ACC112 (cell line): ENCODE data around the gene SLC17A6.

ENCODE experiments used
- H2AFZ ChIP-seq: fragments of 200-600 bp; sonication (generic); one replicate; pipeline ENCODE4 v1.6.0; 2017; ENCODE audit warnings: antibody characterized with exemption, low read length; ENCODE audit not compliant: unreplicated experiment
- H3K27ac ChIP-seq: fragments of 200-600 bp; sonication (generic); 2 replicates; pipeline ENCODE4 v1.5.1; 2014; ENCODE audit warnings: low read depth, mild to moderate bottlenecking, antibody characterized with exemption, low read length, moderate library complexity
- H3K27me3 ChIP-seq: fragments of 200-600 bp; sonication (generic); 2 replicates; pipeline ENCODE4 v1.6.1; 2014; ENCODE audit warnings: mild to moderate bottlenecking, antibody characterized with exemption, low read length, moderate library complexity, mixed read lengths; ENCODE audit not compliant: insufficient read depth
- H3K36me3 ChIP-seq: fragments of 200-600 bp; sonication (generic); 2 replicates; pipeline ENCODE4 v1.6.1; 2016; ENCODE audit warnings: mild to moderate bottlenecking, antibody characterized with exemption, low read length, moderate library complexity, mixed read lengths; ENCODE audit not compliant: insufficient read depth
- H3K4me1 ChIP-seq: fragments of 200-600 bp; sonication (generic); one replicate; pipeline ENCODE4 v1.6.1; 2016; ENCODE audit warnings: low read length, mixed read lengths; ENCODE audit not compliant: insufficient read depth, unreplicated experiment, control insufficient read depth
- H3K4me3 ChIP-seq: fragments of 200-600 bp; sonication (generic); 2 replicates; pipeline ENCODE4 v1.5.1; 2014; ENCODE audit warnings: mild to moderate bottlenecking, low read depth, low read length
- H3K79me2 ChIP-seq: fragments of 200-600 bp; sonication (generic); one replicate; pipeline ENCODE4 v1.6.0; 2016; ENCODE audit warnings: low read length; ENCODE audit not compliant: control insufficient read depth, unreplicated experiment, insufficient read depth

Gene SLC17A6

GRCh38 chr11:22389526-22390282 is 51.5 kb downstream of the SLC17A6 start:
- Histone ChIP-seq H3K4me1 (no peaks in the 10 kb centered on the region), H3K4me3 (no peak overlapping the region), H2AFZ (no peak overlapping the region), H3K27ac (no peak overlapping the region), H3K36me3 (no peaks in the 10 kb centered on the region), H3K27me3 (no peaks in the 10 kb centered on the region; the same call in 1 of the 2 replicates), H3K79me2 (no peaks in the 10 kb centered on the region)

- no peak overlapping the region for H2AFZ ChIP-seq
- no peaks in the 10 kb centered on the region for H3K79me2 ChIP-seq
Observed at GRCh38 chr11:22390283-22390655, 52.1 kb downstream of the SLC17A6 start.

GRCh38 chr11:22392561-22392960 is 54.4 kb downstream of the SLC17A6 start:
- Histone ChIP-seq H3K27ac (no peak overlapping the region), H3K4me3 (no peak overlapping the region), H2AFZ (no peak overlapping the region), H3K27me3 (no peaks in the 10 kb centered on the region), H3K36me3 (no peaks in the 10 kb centered on the region), H3K4me1 (no peaks in the 10 kb centered on the region), H3K79me2 (no peaks in the 10 kb centered on the region)

More at GRCh38 chr11:22390283-22390655, 52.1 kb downstream of the SLC17A6 start:
- H3K4me1 ChIP-seq = no peaks in the 10 kb centered on the region
- H3K27me3 ChIP-seq = no peaks in the 10 kb centered on the region; the same call in 1 of the 2 replicates
- no peak overlapping the region for H3K4me3 ChIP-seq
- H3K27ac ChIP-seq = no peak overlapping the region
- H3K36me3 ChIP-seq = no peaks in the 10 kb centered on the region

- H3K27ac ChIP-seq = no peak overlapping the region
- H3K4me3 ChIP-seq = no peak overlapping the region
- no peak overlapping the region for H2AFZ ChIP-seq
- H3K79me2 ChIP-seq = no peaks in the 10 kb centered on the region
- no peaks in the 10 kb centered on the region for H3K36me3 ChIP-seq
- no peaks in the 10 kb centered on the region for H3K4me1 ChIP-seq
- H3K27me3 ChIP-seq = no peaks in the 10 kb centered on the region
Observed at GRCh38 chr11:22405377-22405776, 67.2 kb downstream of the SLC17A6 start.

- Histone ChIP-seq H3K36me3 (no peaks in the 10 kb centered on the region), H3K27me3 (0 out of 2 replicates have a peak, but pooled peaks cover 4% of the 10 kb centered on the region), H3K27ac (no peak overlapping the region), H3K4me1 (no peaks in the 10 kb centered on the region), H3K4me3 (no peak overlapping the region), H2AFZ (no peak overlapping the region), H3K79me2 (no peaks in the 10 kb centered on the region)
Observed at GRCh38 chr11:22407267-22407666, 69.1 kb downstream of the SLC17A6 start.

- no peaks in the 10 kb centered on the region for H3K79me2 ChIP-seq
- H3K27ac ChIP-seq = no peak overlapping the region
- no peaks in the 10 kb centered on the region for H3K4me1 ChIP-seq
- 0 out of 2 replicates have a peak, but pooled peaks cover 4% of the 10 kb centered on the region for H3K27me3 ChIP-seq
- no peaks in the 10 kb centered on the region for H3K36me3 ChIP-seq
- no peak overlapping the region for H2AFZ ChIP-seq
- no peak overlapping the region for H3K4me3 ChIP-seq
Observed at GRCh38 chr11:22407921-22408320, 69.7 kb downstream of the SLC17A6 start.

- Histone ChIP-seq H3K4me1 (no peaks in the 10 kb centered on the region), H3K36me3 (no peaks in the 10 kb centered on the region)
Observed at GRCh38 chr11:22415476-22415875, 77.3 kb downstream of the SLC17A6 start.

DNA sequence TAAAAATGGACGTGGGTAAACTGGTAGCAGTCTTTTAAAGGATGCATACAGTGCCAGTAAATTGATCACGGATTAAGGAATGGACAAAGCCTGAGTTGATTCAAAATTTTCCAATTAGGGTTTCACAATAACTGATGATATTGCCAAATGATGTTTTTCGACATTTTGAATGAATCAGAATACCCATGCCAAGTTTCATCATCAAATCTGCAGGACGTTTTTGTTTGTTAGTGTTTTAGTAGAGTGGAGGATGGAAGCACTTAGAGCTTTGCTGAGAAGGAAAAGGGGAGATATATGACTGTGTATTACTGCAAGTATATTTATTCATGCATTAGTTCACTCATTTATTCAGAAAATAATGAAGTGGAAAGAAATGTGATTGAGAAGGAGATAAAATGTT is 78.3 kb downstream of the SLC17A6 start:
- Histone ChIP-seq H3K4me3 (no peak overlapping the region), H2AFZ (no peak overlapping the region), H3K27ac (no peak overlapping the region), H3K27me3 (no peaks in the 10 kb centered on the region), H3K4me1 (no peaks in the 10 kb centered on the region), H3K79me2 (no peaks in the 10 kb centered on the region), H3K36me3 (no peaks in the 10 kb centered on the region)

More at GRCh38 chr11:22415476-22415875, 77.3 kb downstream of the SLC17A6 start:
- no peak overlapping the region for H3K4me3 ChIP-seq
- no peaks in the 10 kb centered on the region for H3K79me2 ChIP-seq
- no peak overlapping the region for H2AFZ ChIP-seq
- 0 out of 2 replicates have a peak, but pooled peaks cover 3% of the 10 kb centered on the region for H3K27me3 ChIP-seq
- H3K27ac ChIP-seq = no peak overlapping the region

DNA sequence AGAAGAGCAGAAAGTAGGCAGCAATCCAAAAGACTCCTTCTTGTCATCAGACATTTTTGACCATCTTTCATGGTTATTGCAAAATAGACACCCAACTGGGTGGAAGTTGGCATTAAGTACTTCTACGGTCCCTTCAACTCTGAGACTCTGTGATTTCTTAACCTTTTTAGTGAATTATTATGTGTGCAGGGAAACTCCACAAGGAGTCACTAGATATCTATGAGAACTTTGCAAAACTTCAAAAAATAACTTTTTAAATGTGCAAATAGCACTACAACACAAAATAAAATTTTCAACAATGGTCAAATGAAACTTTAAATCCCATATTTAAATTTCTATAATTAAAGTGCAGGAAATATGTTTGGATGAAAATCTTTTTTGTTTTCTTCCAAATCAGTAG is 88.7 kb downstream of the SLC17A6 start:
- peaks cover 21% of the 10 kb centered on the region for H3K27me3 ChIP-seq
- no peaks in the 10 kb centered on the region for H3K79me2 ChIP-seq
- no peak overlapping the region for H2AFZ ChIP-seq

More for the DNA sequence above, 88.7 kb downstream of the SLC17A6 start:
- no peak overlapping the region for H3K4me3 ChIP-seq
- H3K4me1 ChIP-seq = no peaks in the 10 kb centered on the region
- no peak overlapping the region for H3K27ac ChIP-seq
- no peaks in the 10 kb centered on the region for H3K36me3 ChIP-seq
